ENCODE data around the gene XKR8.

DNA sequence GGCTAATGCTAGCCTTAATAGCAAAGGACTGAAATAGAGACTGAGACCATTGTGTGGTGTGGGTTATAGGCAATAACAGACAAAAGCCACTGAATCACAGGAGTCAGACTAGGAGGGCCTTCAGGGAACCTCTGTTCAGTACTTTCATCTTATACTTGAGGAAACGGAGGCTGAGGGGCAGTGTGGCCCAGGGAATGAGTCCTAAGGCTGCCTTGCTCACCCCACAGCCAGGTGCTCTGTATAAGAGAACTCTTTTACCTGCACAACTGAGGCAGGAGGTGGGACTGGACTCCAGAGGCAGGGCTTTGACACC is 22.3 kb upstream of the XKR8 start:
- TF ChIP-seq EZH2phosphoT487 (IDR thresholded peaks at IDR 0.05; ENCODE audit: low read length): no peak
- TF ChIP-seq, protein P1, sequence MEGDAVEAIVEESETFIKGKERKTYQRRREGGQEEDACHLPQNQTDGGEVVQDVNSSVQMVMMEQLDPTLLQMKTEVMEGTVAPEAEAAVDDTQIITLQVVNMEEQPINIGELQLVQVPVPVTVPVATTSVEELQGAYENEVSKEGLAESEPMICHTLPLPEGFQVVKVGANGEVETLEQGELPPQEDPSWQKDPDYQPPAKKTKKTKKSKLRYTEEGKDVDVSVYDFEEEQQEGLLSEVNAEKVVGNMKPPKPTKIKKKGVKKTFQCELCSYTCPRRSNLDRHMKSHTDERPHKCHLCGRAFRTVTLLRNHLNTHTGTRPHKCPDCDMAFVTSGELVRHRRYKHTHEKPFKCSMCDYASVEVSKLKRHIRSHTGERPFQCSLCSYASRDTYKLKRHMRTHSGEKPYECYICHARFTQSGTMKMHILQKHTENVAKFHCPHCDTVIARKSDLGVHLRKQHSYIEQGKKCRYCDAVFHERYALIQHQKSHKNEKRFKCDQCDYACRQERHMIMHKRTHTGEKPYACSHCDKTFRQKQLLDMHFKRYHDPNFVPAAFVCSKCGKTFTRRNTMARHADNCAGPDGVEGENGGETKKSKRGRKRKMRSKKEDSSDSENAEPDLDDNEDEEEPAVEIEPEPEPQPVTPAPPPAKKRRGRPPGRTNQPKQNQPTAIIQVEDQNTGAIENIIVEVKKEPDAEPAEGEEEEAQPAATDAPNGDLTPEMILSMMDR (IDR thresholded peaks at IDR 0.05; ENCODE audit: low read length): no peak

Measured in MM.1S (cell line).